ENCODE measurements around the gene MMD.
A peak's percentile ranks its signal among the peaks of the same experiment; 100 is the strongest.
"Not testable (repeated sequence)": the region's sequence is repeated elsewhere in the genome, so short reads cannot be mapped to it uniquely, and the experiment has no call there.

Gene MMD

DNA sequence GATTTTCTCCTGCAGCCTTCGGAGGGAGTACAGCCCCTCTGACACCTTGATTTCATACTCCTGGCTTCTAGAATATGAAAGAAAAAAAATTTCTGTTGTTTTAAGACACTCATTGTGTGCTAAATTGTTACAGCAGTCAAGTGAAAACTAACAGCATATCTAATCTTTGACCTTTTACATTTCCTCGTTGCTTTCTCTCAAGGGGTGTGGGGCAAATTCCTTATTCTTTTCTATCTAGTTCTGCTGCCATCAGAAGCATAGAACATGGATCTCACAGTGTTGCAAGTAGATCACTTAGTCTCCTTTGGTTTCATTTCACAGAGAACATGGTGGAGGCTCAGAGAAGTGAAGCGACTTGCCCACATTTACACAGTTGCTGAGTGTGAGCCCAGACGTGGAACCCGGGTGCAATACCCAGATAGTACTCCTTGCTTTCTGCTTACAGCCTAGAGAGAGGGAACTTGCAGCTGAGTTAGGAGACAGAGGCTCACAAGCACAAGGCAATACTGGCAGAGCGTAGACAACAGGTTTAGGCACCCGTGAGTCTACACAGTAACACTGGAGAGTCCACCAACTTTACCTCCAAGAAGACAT, 28.7 kb upstream of the MMD start:
- no peak overlapping the region for H3K4me3 Mint-ChIP-seq
- DNase-seq (ENCODE audit: low spot score in 2 of 2) = no peak
- ATAC-seq = no peak
- H3K36me3 Mint-ChIP-seq = no peaks in the 10 kb centered on the region
- no peaks in the 10 kb centered on the region for H3K9me3 Mint-ChIP-seq
- H3K27ac Mint-ChIP-seq = no peak overlapping the region
- no peaks in the 10 kb centered on the region for H3K4me1 Mint-ChIP-seq

GRCh38 chr17:55448681-55449080, 27.0 kb upstream of the MMD start:
- DNase-seq (ENCODE audit: low spot score in 2 of 2) (no peak), ATAC-seq (no peak)
- Mint-ChIP-seq H3K27ac (no peak overlapping the region), H3K4me3 (no peak overlapping the region), H3K9me3 (no peaks in the 10 kb centered on the region), H3K4me1 (no peaks in the 10 kb centered on the region), H3K36me3 (no peaks in the 10 kb centered on the region)

DNA sequence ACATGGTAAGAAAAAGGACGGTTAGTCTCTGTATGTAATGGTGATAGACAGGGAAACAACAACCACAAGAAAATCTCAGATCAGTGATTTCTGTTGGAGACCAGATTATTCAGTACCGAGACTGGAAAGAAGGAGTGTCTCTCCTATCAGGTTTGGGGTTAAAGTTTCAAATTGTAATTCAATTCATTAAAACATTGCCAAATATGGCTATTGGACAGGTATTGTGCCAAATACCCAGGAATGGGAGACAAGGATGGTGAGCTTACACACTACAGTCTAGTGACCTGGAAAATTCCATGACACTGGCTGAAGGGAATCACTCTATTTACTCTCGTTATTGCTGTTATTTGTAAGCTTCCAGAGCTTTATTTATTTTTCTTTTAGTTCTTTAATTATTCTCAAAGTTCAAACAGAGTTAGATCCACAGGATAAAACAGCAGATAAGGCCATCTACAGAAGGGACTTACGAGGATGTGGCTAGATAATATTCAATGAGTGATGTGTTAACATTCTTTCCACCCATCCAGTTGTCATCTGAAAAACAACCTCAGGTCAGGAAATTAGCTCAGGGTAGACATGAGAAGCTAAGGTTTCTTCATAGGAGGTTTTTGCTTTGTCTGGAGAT, 25.1 kb upstream of the MMD start:
- no peaks in the 10 kb centered on the region for H3K4me1 Mint-ChIP-seq
- H3K36me3 Mint-ChIP-seq = no peaks in the 10 kb centered on the region
- no peak for DNase-seq (ENCODE audit: low spot score in 2 of 2)
- H3K27ac Mint-ChIP-seq = no peak overlapping the region
- no peak overlapping the region for H3K4me3 Mint-ChIP-seq
- no peaks in the 10 kb centered on the region for H3K9me3 Mint-ChIP-seq
- ATAC-seq = no peak

DNA sequence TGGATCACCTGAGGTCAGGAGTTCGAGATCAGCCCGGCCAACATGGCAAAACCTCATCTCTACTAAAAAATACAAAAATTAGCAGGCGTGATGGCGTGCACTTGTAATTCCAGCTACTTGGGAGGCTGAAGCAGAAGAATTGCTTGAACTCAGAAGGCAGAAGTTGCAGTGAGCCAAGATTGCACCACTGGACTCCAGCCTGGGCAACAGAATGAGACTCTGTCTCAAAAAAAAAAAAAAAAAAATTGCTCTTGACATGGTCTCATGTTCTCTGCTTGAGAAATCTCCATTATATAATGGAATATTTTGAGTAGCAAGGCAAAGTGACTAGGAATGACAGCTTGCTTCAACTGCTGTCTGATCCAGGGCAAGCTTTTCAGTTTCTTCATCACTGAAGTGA, 24.4 kb upstream of the MMD start:
- not testable (repeated sequence) for H3K4me3 Mint-ChIP-seq; H3K36me3 Mint-ChIP-seq; H3K4me1 Mint-ChIP-seq; H3K9me3 Mint-ChIP-seq; ATAC-seq; H3K27ac Mint-ChIP-seq; DNase-seq (ENCODE audit: low spot score in 2 of 2)

DNA sequence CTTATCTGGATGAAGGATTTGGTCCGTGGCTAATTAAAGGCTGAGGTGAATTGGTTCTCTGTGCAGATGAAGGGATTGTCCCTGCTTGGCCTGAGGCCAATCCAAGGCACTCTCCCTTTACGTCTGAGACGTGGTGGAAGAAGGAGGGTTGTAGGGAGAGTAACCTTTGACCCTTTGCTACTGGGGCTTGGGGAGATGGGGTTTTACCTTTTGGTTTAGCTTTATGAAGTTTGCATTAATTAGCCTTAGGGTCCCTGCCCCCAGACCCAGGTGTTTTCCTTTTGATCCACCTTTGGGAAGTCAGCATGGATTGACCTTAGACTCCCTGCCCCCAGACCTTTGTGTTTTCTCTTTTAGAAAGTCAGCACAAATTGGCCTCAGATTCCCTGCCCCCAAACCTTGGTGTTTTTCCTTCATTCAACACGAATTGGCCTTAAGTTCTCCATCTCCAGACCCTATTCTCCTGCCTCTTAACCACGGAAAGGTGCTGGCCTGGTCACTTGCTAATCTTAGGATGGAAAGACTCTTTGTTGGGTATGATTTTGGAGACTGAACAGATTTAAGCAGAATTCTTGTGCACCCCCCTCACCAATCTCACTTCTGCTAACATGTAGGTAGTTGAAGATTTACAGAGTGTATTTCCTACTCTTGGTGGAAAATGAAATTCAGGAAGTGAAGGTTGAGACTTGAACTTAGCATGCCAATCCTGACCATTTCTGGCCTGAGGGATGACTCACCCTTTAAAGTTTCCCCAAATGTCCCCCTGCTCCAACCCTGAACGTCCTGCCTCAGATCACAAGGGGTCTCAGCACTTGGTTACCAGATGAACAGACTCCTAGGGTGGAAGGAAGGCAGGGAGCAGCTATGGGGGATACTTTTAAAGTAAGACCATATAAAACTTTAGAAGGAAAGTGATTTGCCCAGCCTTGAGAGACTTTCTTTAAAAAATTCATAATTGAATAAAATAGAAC, 23.1 kb upstream of the MMD start:
- no peak for DNase-seq (ENCODE audit: low spot score in 2 of 2)
- ATAC-seq = no peak
- no peaks in the 10 kb centered on the region for H3K36me3 Mint-ChIP-seq
- no peak overlapping the region for H3K4me3 Mint-ChIP-seq
- no peaks in the 10 kb centered on the region for H3K4me1 Mint-ChIP-seq
- H3K9me3 Mint-ChIP-seq = no peaks in the 10 kb centered on the region
- H3K27ac Mint-ChIP-seq = no peak overlapping the region

DNA sequence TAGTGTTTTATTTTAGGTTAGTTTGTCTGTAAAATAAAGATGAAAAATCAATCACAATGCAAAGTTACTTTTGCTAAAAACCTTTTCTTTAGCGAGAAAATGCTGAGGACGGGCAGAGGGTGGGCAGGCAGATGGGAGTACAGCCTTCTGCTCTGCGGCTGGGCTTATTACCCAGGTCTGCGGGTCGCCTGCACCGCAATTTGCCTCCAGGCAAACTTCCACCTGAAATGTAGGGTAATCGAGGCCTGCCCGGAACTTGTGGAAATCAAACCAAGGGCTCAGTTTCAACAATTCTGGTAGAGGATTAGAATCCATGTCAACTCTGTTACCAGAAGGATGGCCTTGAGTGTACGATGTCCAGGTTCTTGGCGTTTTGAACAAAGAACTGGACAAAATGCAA, 22.3 kb upstream of the MMD start:
- ATAC-seq = no peak
- no peaks in the 10 kb centered on the region for H3K36me3 Mint-ChIP-seq
- H3K27ac Mint-ChIP-seq = no peak overlapping the region
- H3K9me3 Mint-ChIP-seq = no peaks in the 10 kb centered on the region
- no peaks in the 10 kb centered on the region for H3K4me1 Mint-ChIP-seq
- DNase-seq (ENCODE audit: low spot score in 2 of 2) = no peak
- no peak overlapping the region for H3K4me3 Mint-ChIP-seq

DNA sequence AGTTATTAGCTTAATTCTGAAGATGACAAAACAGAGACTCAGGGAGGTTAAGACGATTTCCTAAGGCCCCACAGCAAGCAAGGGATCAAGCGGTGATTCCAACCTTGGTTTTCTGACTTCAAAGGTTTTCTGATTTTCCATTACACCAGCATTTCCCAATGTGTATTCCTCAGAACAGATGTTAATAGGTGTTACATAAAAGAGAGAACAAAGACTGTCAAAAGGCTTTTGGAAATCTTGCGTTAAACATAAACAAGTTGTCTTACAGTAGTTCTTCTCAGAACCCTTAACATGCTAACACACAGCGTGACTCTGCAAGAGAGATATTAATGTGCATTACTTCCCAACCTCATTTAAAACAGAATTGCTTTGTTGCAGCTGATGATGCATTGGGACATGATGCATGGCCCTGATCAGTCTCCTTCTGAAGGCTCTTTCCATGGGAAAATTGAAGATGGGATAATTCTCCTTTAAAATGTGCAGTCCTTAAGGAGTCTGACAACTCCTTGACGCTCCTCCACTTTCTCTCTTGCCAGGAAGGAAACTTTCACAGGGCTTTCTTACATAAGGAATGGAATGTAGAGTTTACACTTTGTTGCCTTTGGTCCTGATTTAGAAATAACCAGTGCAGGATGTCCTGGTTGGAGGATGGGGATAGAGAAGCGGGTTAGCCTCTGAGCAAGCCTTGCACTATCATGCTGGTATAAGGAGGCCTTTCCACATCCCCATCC, 21.5 kb upstream of the MMD start:
- H3K36me3 Mint-ChIP-seq = no peaks in the 10 kb centered on the region
- H3K9me3 Mint-ChIP-seq = no peaks in the 10 kb centered on the region
- no peak overlapping the region for H3K4me3 Mint-ChIP-seq
- no peaks in the 10 kb centered on the region for H3K4me1 Mint-ChIP-seq
- H3K27ac Mint-ChIP-seq = no peak overlapping the region
- DNase-seq (ENCODE audit: low spot score in 2 of 2) (no peak), ATAC-seq (no peak)

GRCh38 chr17:55442462-55442861, 20.8 kb upstream of the MMD start:
- DNase-seq (ENCODE audit: low spot score in 2 of 2) (no peak), ATAC-seq (no peak)
- Mint-ChIP-seq H3K4me3 (no peak overlapping the region), H3K9me3 (no peaks in the 10 kb centered on the region), H3K4me1 (peaks cover 2% of the 10 kb centered on the region), H3K27ac (no peak overlapping the region), H3K36me3 (no peaks in the 10 kb centered on the region)

DNA sequence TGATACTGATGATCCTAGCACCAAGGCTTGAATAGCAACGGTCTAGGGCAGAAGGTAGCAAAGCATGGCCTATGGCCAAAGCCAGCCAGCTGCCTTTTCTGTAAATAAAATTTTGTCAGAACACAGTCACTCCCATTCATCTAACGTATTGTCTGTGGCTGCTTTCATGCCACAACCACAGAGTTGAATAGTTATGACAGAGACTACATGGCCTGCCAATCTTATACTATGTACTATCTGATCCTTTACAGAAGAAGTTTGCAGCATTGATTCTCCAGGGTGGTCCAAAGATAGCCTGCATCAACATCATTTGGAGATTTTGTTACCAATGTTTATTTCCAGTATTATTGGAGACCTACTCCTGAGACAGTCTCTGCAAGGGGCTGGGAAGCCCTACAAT, 19.9 kb upstream of the MMD start:
- ATAC-seq (peak; percentile 81), DNase-seq (ENCODE audit: low spot score in 2 of 2) (no peak)
- Mint-ChIP-seq H3K9me3 (no peaks in the 10 kb centered on the region), H3K36me3 (no peaks in the 10 kb centered on the region), H3K27ac (no peak overlapping the region), H3K4me3 (no peak overlapping the region), H3K4me1 (peaks cover 11% of the 10 kb centered on the region)

DNA sequence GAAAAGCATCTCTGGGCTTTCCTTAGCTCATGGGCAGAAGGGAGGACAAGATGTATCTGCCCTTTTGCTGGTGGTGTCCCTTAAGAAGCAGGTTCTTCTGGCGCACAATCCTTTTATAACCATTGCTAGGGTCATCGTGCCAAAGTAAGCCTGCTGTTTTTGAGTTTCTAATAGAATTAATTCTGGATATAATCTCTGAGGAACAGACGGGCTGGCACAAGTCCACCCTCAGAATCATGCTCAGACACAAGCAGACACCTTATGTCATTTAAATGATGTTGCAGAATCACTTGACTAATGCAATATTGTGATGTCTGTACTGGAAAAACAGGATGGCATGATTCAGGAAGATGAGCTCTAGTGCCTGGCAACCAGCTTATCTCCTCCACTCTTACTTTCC, 18.8 kb upstream of the MMD start:
- Mint-ChIP-seq H3K36me3 (no peaks in the 10 kb centered on the region), H3K4me3 (no peak overlapping the region), H3K4me1 (peaks cover 12% of the 10 kb centered on the region)

GRCh38 chr17:55437159-55437605, 15.5 kb upstream of the MMD start:
- Mint-ChIP-seq H3K27ac (peak overlapping the region; percentile 18), H3K9me3 (no peaks in the 10 kb centered on the region), H3K36me3 (no peaks in the 10 kb centered on the region), H3K4me1 (peaks cover 20% of the 10 kb centered on the region), H3K4me3 (no peak overlapping the region)
- ATAC-seq = no peak
- DNase-seq (ENCODE audit: low spot score in 2 of 2) = no peak

More for the DNA sequence above, 18.8 kb upstream of the MMD start:
- ATAC-seq (no peak), DNase-seq (ENCODE audit: low spot score in 2 of 2) (no peak)
- Mint-ChIP-seq H3K9me3 (no peaks in the 10 kb centered on the region), H3K27ac (no peak overlapping the region)

- DNase-seq (ENCODE audit: low spot score in 2 of 2) = no peak
- peak; percentile 31 for ATAC-seq
- Mint-ChIP-seq H3K4me1 (peaks cover 20% of the 10 kb centered on the region), H3K4me3 (no peak overlapping the region), H3K27ac (no peak overlapping the region), H3K36me3 (no peaks in the 10 kb centered on the region), H3K9me3 (no peaks in the 10 kb centered on the region)
Measured at GRCh38 chr17:55436224-55437158, 14.9 kb upstream of the MMD start.

DNA sequence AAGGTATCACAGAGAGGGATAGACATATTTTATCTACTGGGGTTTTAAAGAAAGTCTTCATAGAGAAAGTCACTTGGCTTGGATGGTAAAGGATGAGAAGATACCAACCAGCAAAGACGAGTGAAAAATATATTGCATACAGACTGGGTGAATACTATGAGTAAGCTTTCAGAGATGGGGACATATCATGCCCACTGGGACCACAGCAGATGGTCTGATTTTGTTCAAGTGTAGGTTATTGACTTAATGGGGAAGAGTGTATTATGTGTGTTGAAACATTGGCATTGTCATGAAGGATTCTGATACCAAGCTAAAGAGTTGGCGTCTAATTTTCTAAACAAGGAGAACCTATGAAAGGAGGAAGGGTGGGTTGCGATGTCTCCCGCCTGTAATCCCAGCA, 13.8 kb upstream of the MMD start:
- no peak for ATAC-seq
- Mint-ChIP-seq H3K4me3 (no peak overlapping the region), H3K9me3 (no peaks in the 10 kb centered on the region)

DNA sequence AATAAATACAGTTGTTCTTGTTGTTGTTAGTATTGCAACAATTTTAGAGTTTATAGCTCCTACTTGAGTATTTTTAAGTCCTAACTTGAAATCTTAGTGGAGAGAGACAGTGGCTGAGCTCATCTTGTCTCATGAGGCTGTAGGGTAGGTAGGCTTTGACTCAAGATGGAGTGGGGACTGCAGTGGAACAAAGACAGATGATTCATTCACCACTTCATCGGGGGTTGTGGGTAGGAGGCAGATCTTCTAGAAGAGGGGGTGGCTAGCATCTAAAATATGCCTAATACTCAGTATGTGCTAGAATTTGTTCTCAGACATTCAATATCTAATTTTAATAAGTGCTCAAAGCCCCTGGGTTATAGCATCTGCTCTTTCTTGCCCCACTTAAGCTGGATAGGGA, 13.1 kb upstream of the MMD start:
- ATAC-seq (peak; percentile 97), DNase-seq (ENCODE audit: low spot score in 2 of 2) (no peak)
- H3K36me3 Mint-ChIP-seq = no peaks in the 10 kb centered on the region
- no peak overlapping the region for H3K27ac Mint-ChIP-seq
- peaks cover 20% of the 10 kb centered on the region for H3K4me1 Mint-ChIP-seq
- H3K9me3 Mint-ChIP-seq = no peaks in the 10 kb centered on the region
- H3K4me3 Mint-ChIP-seq = no peak overlapping the region

More for the DNA sequence above, 13.8 kb upstream of the MMD start:
- peaks cover 20% of the 10 kb centered on the region for H3K4me1 Mint-ChIP-seq
- H3K36me3 Mint-ChIP-seq = no peaks in the 10 kb centered on the region
- H3K27ac Mint-ChIP-seq = no peak overlapping the region
- no peak for DNase-seq (ENCODE audit: low spot score in 2 of 2)

Measured in stimulated activated effector memory CD8-positive, alpha-beta T cell treated with anti-CD3 and anti-CD28 coated beads, Interleukin-12 subunit alpha, Interleukin-12 subunit beta, amount 100 ng/mL, for 72 hours (primary cell).